ENCODE measurements around the gene NANOGP8.

Gene NANOGP8

DNA sequence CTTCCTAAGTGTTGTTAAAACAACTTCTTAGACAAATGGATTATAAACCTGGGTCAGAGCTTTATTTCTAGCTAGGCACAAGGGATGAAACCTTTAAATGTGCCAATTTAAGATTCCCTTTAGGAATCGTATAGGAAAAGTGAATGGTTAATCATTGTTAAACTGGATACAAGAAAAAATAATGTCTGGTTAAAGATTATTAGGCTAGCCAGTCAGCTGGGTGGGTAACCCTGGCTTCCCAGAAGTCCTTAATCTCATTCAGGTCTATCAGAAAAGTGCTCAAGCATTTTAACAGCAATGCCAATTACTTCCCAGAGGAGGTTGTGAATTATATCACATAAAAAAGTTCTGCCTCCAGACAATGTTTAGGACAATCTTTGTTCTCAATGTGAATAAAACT lies 37.6 kb downstream of the NANOGP8 start:
- Histone ChIP-seq H3K27me3 (replicated peaks; ENCODE audit: control insufficient read depth, insufficient read depth, low read length) (no peaks in the 10 kb centered on the region), H3K4me3 (replicated peaks; ENCODE audit: low read depth, low read length) (no peak overlapping the region), H3K36me3 (ENCODE audit: control insufficient read depth, insufficient read depth, low read length) (no peaks in the 10 kb centered on the region)
- TF ChIP-seq, protein P1, sequence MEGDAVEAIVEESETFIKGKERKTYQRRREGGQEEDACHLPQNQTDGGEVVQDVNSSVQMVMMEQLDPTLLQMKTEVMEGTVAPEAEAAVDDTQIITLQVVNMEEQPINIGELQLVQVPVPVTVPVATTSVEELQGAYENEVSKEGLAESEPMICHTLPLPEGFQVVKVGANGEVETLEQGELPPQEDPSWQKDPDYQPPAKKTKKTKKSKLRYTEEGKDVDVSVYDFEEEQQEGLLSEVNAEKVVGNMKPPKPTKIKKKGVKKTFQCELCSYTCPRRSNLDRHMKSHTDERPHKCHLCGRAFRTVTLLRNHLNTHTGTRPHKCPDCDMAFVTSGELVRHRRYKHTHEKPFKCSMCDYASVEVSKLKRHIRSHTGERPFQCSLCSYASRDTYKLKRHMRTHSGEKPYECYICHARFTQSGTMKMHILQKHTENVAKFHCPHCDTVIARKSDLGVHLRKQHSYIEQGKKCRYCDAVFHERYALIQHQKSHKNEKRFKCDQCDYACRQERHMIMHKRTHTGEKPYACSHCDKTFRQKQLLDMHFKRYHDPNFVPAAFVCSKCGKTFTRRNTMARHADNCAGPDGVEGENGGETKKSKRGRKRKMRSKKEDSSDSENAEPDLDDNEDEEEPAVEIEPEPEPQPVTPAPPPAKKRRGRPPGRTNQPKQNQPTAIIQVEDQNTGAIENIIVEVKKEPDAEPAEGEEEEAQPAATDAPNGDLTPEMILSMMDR (IDR thresholded peaks at IDR 0.05; ENCODE audit: insufficient read depth, low read length, poor library complexity, severe bottlenecking): no peak
- no peak for DNase-seq (ENCODE audit: extremely low read depth, insufficient read length)

DNA sequence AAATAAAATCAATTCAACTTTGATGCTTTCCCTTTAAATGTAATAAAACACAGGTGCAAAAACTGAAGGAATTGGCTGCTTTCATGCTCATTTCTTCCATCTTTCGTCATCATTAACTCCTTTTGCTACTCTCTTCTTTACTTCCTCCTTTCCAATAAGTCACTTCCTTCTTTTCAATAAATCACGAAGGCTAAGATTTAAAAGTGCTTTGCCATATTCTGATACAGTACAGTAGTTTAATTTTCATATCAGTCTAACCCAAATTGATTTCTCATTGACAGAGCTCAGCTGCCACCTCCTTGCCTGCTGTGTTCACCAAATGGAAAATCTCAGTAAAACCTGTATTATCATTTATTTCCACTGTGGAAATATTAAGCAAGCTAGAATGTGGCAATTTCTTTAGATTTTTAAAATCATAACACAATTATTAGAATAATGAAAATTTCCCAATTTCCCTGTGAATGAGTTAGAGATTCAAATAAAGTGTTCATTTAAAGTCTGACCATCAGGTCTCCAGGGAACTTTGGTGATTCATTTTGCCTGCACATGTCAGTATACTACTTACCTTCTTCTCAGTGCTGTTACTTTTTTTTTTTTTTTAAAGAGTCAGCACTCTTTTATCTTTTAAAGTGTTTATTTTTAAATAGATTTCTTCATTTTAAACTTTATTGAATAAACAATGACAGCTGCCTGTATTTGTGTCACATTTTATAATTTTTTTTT lies 41.6 kb downstream of the NANOGP8 start:
- Histone ChIP-seq H3K36me3 (ENCODE audit: control insufficient read depth, insufficient read depth, low read length) (no peaks in the 10 kb centered on the region), H3K27me3 (replicated peaks; ENCODE audit: control insufficient read depth, insufficient read depth, low read length) (no peaks in the 10 kb centered on the region), H3K4me3 (replicated peaks; ENCODE audit: low read depth, low read length) (no peak overlapping the region)
- TF ChIP-seq, protein P1 (IDR thresholded peaks at IDR 0.05; ENCODE audit: insufficient read depth, low read length, poor library complexity, severe bottlenecking): no peak
- DNase-seq (ENCODE audit: extremely low read depth, insufficient read length): no peak

DNA sequence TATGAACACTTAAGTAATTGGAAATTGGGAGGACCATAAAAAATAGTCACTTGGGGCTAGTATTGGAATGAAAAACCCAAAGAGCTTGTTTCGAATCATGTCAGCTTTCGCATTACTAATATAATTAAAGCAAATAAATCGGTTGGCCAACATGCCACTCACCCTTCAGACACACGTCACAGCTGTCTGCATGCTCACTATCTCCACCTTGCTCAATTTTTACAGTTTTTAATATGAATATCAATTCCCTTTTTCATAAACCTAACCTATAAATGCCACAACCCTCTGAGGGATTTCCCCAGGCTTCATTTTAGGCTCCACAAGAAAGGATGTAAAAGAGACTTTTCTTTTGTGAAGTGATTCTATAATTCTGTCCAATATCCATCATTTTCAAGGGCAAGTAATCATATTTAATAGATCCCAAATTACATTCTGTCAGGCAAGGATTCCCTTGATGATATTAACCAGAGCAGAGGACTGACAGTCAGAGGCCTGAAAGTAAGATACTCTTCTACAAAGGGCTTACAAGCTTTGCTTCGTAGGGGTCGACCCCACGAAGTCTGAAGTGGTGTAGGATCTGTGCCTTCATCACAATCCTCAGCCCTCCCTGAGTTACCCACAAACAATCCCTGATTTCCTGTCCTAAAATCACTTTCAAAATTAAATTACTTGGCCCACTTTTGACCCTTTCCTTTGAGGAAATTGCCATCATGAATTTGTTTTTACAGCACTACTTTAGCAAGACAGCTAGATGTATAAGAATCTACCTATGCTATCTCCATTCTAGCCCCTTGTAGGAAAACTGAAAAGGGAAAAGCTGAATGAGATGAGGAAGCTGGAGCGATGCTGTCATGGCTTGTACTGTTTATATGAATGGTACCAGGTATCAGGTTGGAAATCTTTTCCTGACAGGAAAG lies 44.5 kb downstream of the NANOGP8 start:
- TF ChIP-seq, protein P1 (IDR thresholded peaks at IDR 0.05; ENCODE audit: insufficient read depth, low read length, poor library complexity, severe bottlenecking): no peak
- no peak overlapping the region for H3K4me3 ChIP-seq (replicated peaks; ENCODE audit: low read depth, low read length)
- DNase-seq (ENCODE audit: extremely low read depth, insufficient read length): no peak
- no peaks in the 10 kb centered on the region for H3K36me3 ChIP-seq (ENCODE audit: control insufficient read depth, insufficient read depth, low read length)
- H3K27me3 ChIP-seq (replicated peaks; ENCODE audit: control insufficient read depth, insufficient read depth, low read length): no peaks in the 10 kb centered on the region

DNA sequence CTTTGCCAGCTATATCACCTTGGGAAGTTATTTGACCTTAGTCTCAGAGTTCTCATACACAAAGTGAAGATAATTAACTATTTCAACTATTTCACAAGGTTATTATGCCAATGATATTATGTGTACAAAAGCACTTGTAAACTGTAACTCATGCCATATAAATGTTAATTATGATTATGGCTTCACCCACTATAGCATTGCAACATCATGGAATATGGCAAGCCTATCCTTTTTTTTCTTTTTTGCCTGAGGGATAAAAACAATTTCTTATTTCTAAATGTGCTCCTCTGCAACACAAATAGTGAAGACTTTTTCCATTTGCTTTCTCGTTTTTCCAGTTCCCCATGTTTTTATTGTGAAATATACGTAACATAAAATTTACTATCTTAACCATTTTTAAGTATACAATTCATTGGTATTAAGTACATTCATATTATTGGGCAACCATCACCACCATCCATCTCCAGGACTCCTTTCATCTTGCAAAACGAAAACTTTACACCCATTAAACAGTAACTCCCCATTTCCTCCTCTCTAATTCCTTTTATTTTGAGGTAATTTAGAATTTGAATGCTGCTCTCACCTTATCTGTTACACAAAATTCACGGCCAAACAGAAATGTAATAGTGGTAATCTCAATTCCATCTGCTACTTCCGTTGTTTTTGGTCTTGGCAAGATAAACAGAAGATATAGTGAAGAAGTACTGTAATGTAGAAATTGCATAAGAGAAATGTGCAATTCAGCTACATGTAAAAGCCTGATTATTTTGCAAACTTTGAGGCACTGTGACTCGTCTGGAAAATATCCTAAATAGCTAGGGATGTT lies 46.3 kb downstream of the NANOGP8 start:
- Histone ChIP-seq H3K4me3 (replicated peaks; ENCODE audit: low read depth, low read length) (no peak overlapping the region), H3K27me3 (replicated peaks; ENCODE audit: control insufficient read depth, insufficient read depth, low read length) (no peaks in the 10 kb centered on the region), H3K36me3 (ENCODE audit: control insufficient read depth, insufficient read depth, low read length) (no peaks in the 10 kb centered on the region)
- TF ChIP-seq, protein P1 (IDR thresholded peaks at IDR 0.05; ENCODE audit: insufficient read depth, low read length, poor library complexity, severe bottlenecking): no peak
- DNase-seq (ENCODE audit: extremely low read depth, insufficient read length): no peak
